Transverse colon (tissue), 4 donors: ENCODE data around the gene CDK10. TPM values are rescaled to one million over a fixed set of nuclear protein-coding genes. Genes with fewer than 3 reads are reported as not detected.

ENCODE experiments used
- DNase-seq: peaks from one replicate; pipeline ENCODE4 v3.0.0-alpha.2; 2019
- H3K27ac ChIP-seq, 4 donors: fragments of 200-600 bp; sonication (generic); 2 replicates each; pipeline ENCODE4 v1.5.1; 2016 to 2018; ENCODE audit warnings: inconsistent platforms in 4 of 4
- H3K27me3 ChIP-seq: fragments of 200-600 bp; sonication (generic); 2 replicates; pipeline ENCODE4 v1.5.1; 2017; ENCODE audit warnings: inconsistent platforms
- H3K36me3 ChIP-seq, 4 donors: fragments of 200-600 bp; sonication (generic); 2 replicates each; pipeline ENCODE4 v1.5.1; 2017 to 2019; ENCODE audit warnings: inconsistent platforms in 4 of 4
- H3K4me1 ChIP-seq, 4 donors: fragments of 200-600 bp; sonication (generic); 2 replicates each; pipeline ENCODE4 v1.5.1; 2017 to 2020; ENCODE audit warnings: inconsistent platforms in 4 of 4
- H3K4me3 ChIP-seq, 4 donors: fragments of 200-600 bp; sonication (generic); 1 replicate in 1 of 4; 2 replicates in 3 of 4; pipeline versions ENCODE4 v1.5.1 to v1.6.1; 2017 to 2019; ENCODE audit warnings: inconsistent platforms in 4 of 4
- H3K9me3 ChIP-seq, 2 donors: fragments of 200-600 bp; sonication (generic); 2 replicates each; pipeline ENCODE4 v1.5.1; 2017 to 2019; ENCODE audit warnings: inconsistent platforms in 2 of 2
- CTCF ChIP-seq, 5 experiments: fragments of 200-600 bp in 3 of 5; fragments of 450-650 bp in 2 of 5; sonication (generic) in 3 of 5; IDR thresholded peaks; 1 replicate in 2 of 5; 2 replicates in 3 of 5; pipeline ENCODE4 v1.5.1; 2016 to 2017; ENCODE audit warnings: antibody characterized with exemption in 5 of 5, inconsistent platforms in 3 of 5, mild to moderate bottlenecking in 2 of 5, moderate library complexity in 1 of 5
- EP300 ChIP-seq: sonication (generic); formaldehyde crosslinking; IDR thresholded peaks from one replicate; pipeline ENCODE4 v1.6.1; 2017; ENCODE audit warnings: antibody characterized with exemption, low read depth
- POLR2A ChIP-seq: fragments of 450-650 bp; IDR thresholded peaks from one replicate; pipeline ENCODE4 v1.6.1; 2016; ENCODE audit warnings: antibody characterized with exemption, mild to moderate bottlenecking, moderate library complexity
- POLR2AphosphoS5 ChIP-seq, 3 donors: sonication (generic); formaldehyde crosslinking; IDR thresholded peaks; one replicate each; pipeline ENCODE4 v1.6.1; 2016; ENCODE audit warnings: antibody characterized with exemption in 3 of 3
- WGBS, 2 donors: methylation state at CpG; one replicate each; pipeline ENCODE4 v1.1.5; 2018; ENCODE audit warnings: low coverage in 1 of 2; 5-methylcytosine and 5-hydroxymethylcytosine counted together
- in situ Hi-C, 4 donors: fragments of 200-750 bp; cut with MboI; loops; one replicate each; pipeline versions ENCODE4 v1.15.0 to v1.15.1; 2017; ENCODE audit warnings: low sequenced_read_pairs in 3 of 4, low pct_ligation_motif_present in 1 of 4, low pct_unique_long_range_greater_than_20kb in 1 of 4
- intact Hi-C: fragments of 100-400 bp; cut with DNase I; formaldehyde crosslinking; loops from one replicate; pipeline ENCODE4 v1.15.1; 2023; ENCODE audit warnings: low total_unique reads
- total RNA-seq, 4 donors: library from RNA; depleted of rRNA; stranded (reverse); fragments of >200 nt; gene quantifications; one replicate each; pipeline ENCODE4 v1.1.0, GENCODE V29; 2016

The CDK10 gene
- total RNA-seq, 4 donors from 2014 or later, result 69.6 to 304 (median 74.2) TPM

- H3K27ac ChIP-seq, result no peak overlapping the region
These were observed 25.8 kb downstream of the CDK10 start for GRCh38 chr16:89712274-89712781.

GRCh38 chr16:89716493-89716892 is 30.0 kb downstream of the CDK10 start:
- intact Hi-C loops, result no loop called here
- Histone ChIP-seq H3K27ac (no peak overlapping the region), H3K27me3 (peaks cover 12% of the 10 kb centered on the region), H3K9me3 (no peaks in the 10 kb centered on the region), H3K4me3 (no peak overlapping the region), H3K4me1 (peaks cover 7 to 34% (median 20%) of the 10 kb centered on the region in 4 donors), H3K36me3 (no peaks in the 10 kb centered on the region)
- no peak for TF ChIP-seq EP300
- in situ Hi-C loops, result no loop called here
- DNase-seq, result no peak
- WGBS, 2 donors, result 92% methylated on average over 6 to 15 of the region's 15 CpGs

More at GRCh38 chr16:89712274-89712781, 25.8 kb downstream of the CDK10 start:
- Histone ChIP-seq H3K36me3 (no peaks in the 10 kb centered on the region), H3K9me3 (no peaks in the 10 kb centered on the region), H3K4me1 (peaks cover 7 to 26% (median 16%) of the 10 kb centered on the region in 4 donors), H3K4me3 (peak overlapping the region in 3 of 4 donors; percentile 22 to 44 (median 37)), H3K27me3 (peaks cover 12% of the 10 kb centered on the region)
- WGBS, 2 donors, result 13% methylated on average over 3 to 21 of the region's 22 CpGs
- DNase-seq, result no peak
- intact Hi-C loops (no loop called here), in situ Hi-C loops (no loop called here)
- TF ChIP-seq POLR2AphosphoS5 (IDR thresholded peaks at IDR 0.05), result no peak
- TF ChIP-seq EP300, result no peak
- no peak for TF ChIP-seq POLR2A
- no peak for TF ChIP-seq CTCF (IDR thresholded peaks at IDR 0.05)

- no peak overlapping the region for H3K4me3 ChIP-seq
- intact Hi-C loops (no loop called here), in situ Hi-C loops (no loop called here)
- H3K9me3 ChIP-seq, result no peaks in the 10 kb centered on the region
- H3K27ac ChIP-seq, result no peak overlapping the region
- no peaks in the 10 kb centered on the region for H3K36me3 ChIP-seq
- WGBS, 2 donors, result 60 to 91% methylated on average over 2 to 23 of the region's 29 CpGs
- H3K4me1 ChIP-seq, result peaks cover 3 to 29% (median 15%) of the 10 kb centered on the region in 4 donors
- DNase-seq, result no peak
- H3K27me3 ChIP-seq, result peaks cover 9% of the 10 kb centered on the region
- no peak for TF ChIP-seq POLR2A
- TF ChIP-seq POLR2AphosphoS5 (IDR thresholded peaks at IDR 0.05), result no peak
- no peak for TF ChIP-seq CTCF (IDR thresholded peaks at IDR 0.05)
- no peak for TF ChIP-seq EP300
These were observed 30.6 kb downstream of the CDK10 start for GRCh38 chr16:89716916-89717687.

GRCh38 chr16:89717688-89718505 is 31.4 kb downstream of the CDK10 start:
- WGBS, 2 donors, result 83 to 84% methylated on average over 7 to 24 of the region's 24 CpGs
- TF ChIP-seq POLR2AphosphoS5 (IDR thresholded peaks at IDR 0.05) (no peak), EP300 (no peak)
- peak; percentile 48 for DNase-seq
- H3K4me3 ChIP-seq, result no peak overlapping the region
- H3K9me3 ChIP-seq, result no peaks in the 10 kb centered on the region
- H3K36me3 ChIP-seq, result no peaks in the 10 kb centered on the region
- no peak overlapping the region for H3K27ac ChIP-seq
- intact Hi-C loops, result no loop called here
- in situ Hi-C loops, result no loop called here
- H3K27me3 ChIP-seq, result peaks cover 1% of the 10 kb centered on the region
- H3K4me1 ChIP-seq, result peaks cover 6 to 31% (median 19%) of the 10 kb centered on the region in 4 donors

GRCh38 chr16:89720551-89720812 is 34.0 kb downstream of the CDK10 start:
- H3K9me3 ChIP-seq, result no peaks in the 10 kb centered on the region
- intact Hi-C loops, result no loop called here
- in situ Hi-C loops, result no loop called here
- H3K4me1 ChIP-seq, result peaks cover 13 to 47% (median 31%) of the 10 kb centered on the region in 4 donors
- peak; percentile 75 for DNase-seq
- H3K27ac ChIP-seq, result peak overlapping the region; percentile 98 to 100 (median 99)
- no peak for TF ChIP-seq POLR2A
- no peak for TF ChIP-seq EP300
- no peak for TF ChIP-seq POLR2AphosphoS5 (IDR thresholded peaks at IDR 0.05)
- peak overlapping the region; percentile 71 to 97 (median 91) for H3K4me3 ChIP-seq
- H3K36me3 ChIP-seq, result peaks cover 0 to 9% (median 0%) of the 10 kb centered on the region in 4 donors
- whole genome bisulfite sequencing, 2 donors, result 4% methylated on average over 10 of the region's 29 CpGs; no CpG with 5 or more reads in 1 of the 2 donors
- H3K27me3 ChIP-seq, result no peaks in the 10 kb centered on the region
